A549 (cell line): ENCODE measurements around the gene KRTAP4-5.

Experiments
- CTCF ChIP-seq: fragments of >200 bp; sonication (Bioruptor Twin); formaldehyde crosslinking; IDR thresholded peaks from 3 replicates; pipeline ENCODE4 v1.5.1; 2016
- EP300 ChIP-seq, 2 experiments: fragments of >200 bp; sonication (Bioruptor Twin); formaldehyde crosslinking; IDR thresholded peaks; 2 replicates in 1 of 2; 3 replicates in 1 of 2; pipeline ENCODE4 v1.6.1; 2016 to 2017
- HOXA7 ChIP-seq: fragments of 250-450 bp; sonication (Bioruptor Pico); IDR thresholded peaks from 2 replicates; pipeline ENCODE4 v1.5.0; 2020; ENCODE audit warnings: mild to moderate bottlenecking, moderate library complexity
- JUN ChIP-seq, 2 experiments: fragments of >200 bp; sonication (Bioruptor Twin); formaldehyde crosslinking; IDR thresholded peaks; 2 replicates in 1 of 2; 3 replicates in 1 of 2; pipeline ENCODE4 v1.6.1; 2016 to 2017
- JUNB ChIP-seq: fragments of >200 bp; sonication (Bioruptor Twin); formaldehyde crosslinking; IDR thresholded peaks from 2 replicates; pipeline ENCODE4 v1.6.1; 2016
- MAZ ChIP-seq: fragments of 150-350 bp; IDR thresholded peaks from 2 replicates; pipeline ENCODE4 v1.6.1; 2014; ENCODE audit warnings: antibody characterized with exemption, low read depth, low read length, borderline replicate concordance

DNA sequence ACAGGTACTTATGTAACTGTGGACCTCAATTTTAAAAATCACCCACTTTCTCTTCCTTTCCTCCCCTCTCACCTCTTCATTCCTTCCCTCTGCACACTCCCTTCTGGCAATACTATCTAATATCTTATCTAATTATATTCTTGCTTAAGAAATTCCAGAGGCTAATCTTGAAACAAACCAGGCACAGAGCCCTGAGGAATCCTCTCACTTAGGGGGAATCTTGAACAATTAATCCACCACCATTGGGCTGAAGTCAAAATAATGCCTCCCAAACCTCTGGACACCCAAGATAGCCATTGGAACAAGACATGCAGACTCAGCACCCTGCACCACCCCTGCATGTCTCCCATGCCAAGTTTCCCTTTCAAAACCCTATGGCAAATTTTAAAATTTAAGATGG, 8.3 kb downstream of the KRTAP4-5 start:
- no peak for TF ChIP-seq JUNB
- TF ChIP-seq EP300 (IDR thresholded peaks at IDR 0.05): no peak
- no peak for TF ChIP-seq JUN (IDR thresholded peaks at IDR 0.05)
- no peak for TF ChIP-seq HOXA7 (CRISPR knock-in tag)
- TF ChIP-seq CTCF: no peak
- TF ChIP-seq MAZ: no peak
